Effector memory CD8-positive, alpha-beta T cell (primary cell): ENCODE results near the gene ARPC4.

Experiments
- ATAC-seq: fragments of 150-1000 bp; cut with Tn5 transposase; replicated peaks from 2 replicates; pipeline ENCODE4 v1.10.0; 2021; ENCODE audit warnings: mild to moderate bottlenecking, moderate library complexity
- DNase-seq, 3 experiments: peaks; one replicate each; pipeline ENCODE4 v3.0.0; 2021
- H3K27ac Mint-ChIP-seq, 2 donors: one replicate each; pipeline ENCODE4 v1.8.0; 2022; ENCODE audit warnings: mild to moderate bottlenecking in 2 of 2, mixed read lengths in 2 of 2, moderate library complexity in 2 of 2
- H3K27me3 Mint-ChIP-seq, 2 donors: one replicate each; pipeline ENCODE4 v1.8.0; 2022; ENCODE audit warnings: mixed read lengths in 2 of 2
- H3K36me3 Mint-ChIP-seq: one replicate; pipeline ENCODE4 v1.8.0; 2022; ENCODE audit warnings: mild to moderate bottlenecking, moderate library complexity, mixed read lengths; ENCODE audit not compliant: insufficient read depth
- H3K4me1 Mint-ChIP-seq, 2 donors: one replicate each; pipeline ENCODE4 v1.8.0; 2022; ENCODE audit warnings: low read depth in 2 of 2, mixed read lengths in 2 of 2
- H3K4me3 Mint-ChIP-seq, 2 donors: one replicate each; pipeline ENCODE4 v1.8.0; 2022; ENCODE audit warnings: mild to moderate bottlenecking in 2 of 2, mixed read lengths in 2 of 2, moderate library complexity in 2 of 2
- H3K9me3 Mint-ChIP-seq, 2 donors: one replicate each; pipeline ENCODE4 v1.8.0; 2022; ENCODE audit warnings: mixed read lengths in 2 of 2

ARPC4 gene

GRCh38 chr3:9786825-9787669, 5.8 kb upstream of the ARPC4 start:
- H3K4me1 Mint-ChIP-seq, result peaks cover 23 to 27% of the 10 kb centered on the region in 2 donors
- H3K27ac Mint-ChIP-seq, result no peak overlapping the region
- H3K27me3 Mint-ChIP-seq, result no peaks in the 10 kb centered on the region
- DNase-seq (no peak), ATAC-seq (no peak)
- H3K4me3 Mint-ChIP-seq, result no peak overlapping the region
- no peaks in the 10 kb centered on the region for H3K9me3 Mint-ChIP-seq
- peaks cover 55% of the 10 kb centered on the region for H3K36me3 Mint-ChIP-seq

- Mint-ChIP-seq H3K36me3 (peaks cover 59% of the 10 kb centered on the region), H3K4me3 (no peak overlapping the region), H3K9me3 (no peaks in the 10 kb centered on the region), H3K4me1 (peaks cover 20% of the 10 kb centered on the region in 2 donors), H3K27ac (no peak overlapping the region), H3K27me3 (no peaks in the 10 kb centered on the region)
- ATAC-seq (no peak), DNase-seq (no peak)
Measured at GRCh38 chr3:9787714-9788113, 5.2 kb upstream of the ARPC4 start.

- Mint-ChIP-seq H3K4me3 (peak overlapping the region; percentile 40 to 82), H3K27ac (peak overlapping the region in 1 of 2 donors; percentile 99), H3K27me3 (no peaks in the 10 kb centered on the region), H3K9me3 (no peaks in the 10 kb centered on the region), H3K4me1 (peaks cover 34 to 37% of the 10 kb centered on the region in 2 donors), H3K36me3 (peaks cover 55% of the 10 kb centered on the region)
- DNase-seq (no peak), ATAC-seq (no peak)
Measured at GRCh38 chr3:9791127-9791526, 1.8 kb upstream of the ARPC4 start.

- H3K9me3 Mint-ChIP-seq, result no peaks in the 10 kb centered on the region
- H3K4me1 Mint-ChIP-seq, result peaks cover 37 to 38% of the 10 kb centered on the region in 2 donors
- peak overlapping the region; percentile 82 to 97 for H3K4me3 Mint-ChIP-seq
- no peaks in the 10 kb centered on the region for H3K27me3 Mint-ChIP-seq
- H3K36me3 Mint-ChIP-seq, result peaks cover 59% of the 10 kb centered on the region
- peak overlapping the region; percentile 98 to 99 for H3K27ac Mint-ChIP-seq
- ATAC-seq (no peak), DNase-seq (no peak)
Measured at GRCh38 chr3:9791790-9792404, 985 bp upstream of the ARPC4 start.

GRCh38 chr3:9793161-9793781, 389 bp downstream of the ARPC4 start:
- peak overlapping the region; percentile 82 to 97 for H3K4me3 Mint-ChIP-seq
- H3K27me3 Mint-ChIP-seq, result no peaks in the 10 kb centered on the region
- DNase-seq (peak; percentile 10 to 21 (median 15)), ATAC-seq (no peak)
- H3K36me3 Mint-ChIP-seq, result peaks cover 62% of the 10 kb centered on the region
- no peaks in the 10 kb centered on the region for H3K9me3 Mint-ChIP-seq
- peak overlapping the region; percentile 98 to 99 for H3K27ac Mint-ChIP-seq
- peaks cover 42 to 46% of the 10 kb centered on the region in 2 donors for H3K4me1 Mint-ChIP-seq

GRCh38 chr3:9794400-9794799, 1.5 kb downstream of the ARPC4 start:
- H3K9me3 Mint-ChIP-seq, result no peaks in the 10 kb centered on the region
- ATAC-seq (no peak), DNase-seq (no peak)
- H3K4me1 Mint-ChIP-seq, result peaks cover 44 to 48% of the 10 kb centered on the region in 2 donors
- peak overlapping the region; percentile 98 to 99 for H3K27ac Mint-ChIP-seq
- H3K36me3 Mint-ChIP-seq, result peaks cover 64% of the 10 kb centered on the region
- peak overlapping the region; percentile 82 to 97 for H3K4me3 Mint-ChIP-seq
- no peaks in the 10 kb centered on the region for H3K27me3 Mint-ChIP-seq

- H3K36me3 Mint-ChIP-seq, result peaks cover 69% of the 10 kb centered on the region
- peaks cover 42 to 45% of the 10 kb centered on the region in 2 donors for H3K4me1 Mint-ChIP-seq
- H3K27ac Mint-ChIP-seq, result peak overlapping the region; percentile 80 to 98
- no peaks in the 10 kb centered on the region for H3K27me3 Mint-ChIP-seq
- no peak for ATAC-seq
- H3K4me3 Mint-ChIP-seq, result peak overlapping the region; percentile 82 to 97
- no peak for DNase-seq
- H3K9me3 Mint-ChIP-seq, result no peaks in the 10 kb centered on the region
Measured at GRCh38 chr3:9795207-9795606, 2.3 kb downstream of the ARPC4 start.

- Mint-ChIP-seq H3K36me3 (peaks cover 85% of the 10 kb centered on the region), H3K4me1 (peaks cover 28 to 37% of the 10 kb centered on the region in 2 donors), H3K27ac (peak overlapping the region; percentile 15 to 19), H3K4me3 (no peak overlapping the region), H3K27me3 (no peaks in the 10 kb centered on the region), H3K9me3 (no peaks in the 10 kb centered on the region)
- ATAC-seq (no peak), DNase-seq (no peak)
Measured at GRCh38 chr3:9797196-9797945, 4.5 kb downstream of the ARPC4 start.

GRCh38 chr3:9800529-9800928, 7.6 kb downstream of the ARPC4 start:
- H3K27ac Mint-ChIP-seq, result no peak overlapping the region
- peaks cover 19 to 32% of the 10 kb centered on the region in 2 donors for H3K4me1 Mint-ChIP-seq
- DNase-seq (no peak), ATAC-seq (no peak)
- H3K4me3 Mint-ChIP-seq, result no peak overlapping the region
- no peaks in the 10 kb centered on the region for H3K9me3 Mint-ChIP-seq
- peaks cover 97% of the 10 kb centered on the region for H3K36me3 Mint-ChIP-seq
- no peaks in the 10 kb centered on the region for H3K27me3 Mint-ChIP-seq

GRCh38 chr3:9803494-9803893, 10.6 kb downstream of the ARPC4 start:
- no peak overlapping the region for H3K4me3 Mint-ChIP-seq
- peaks cover 88% of the 10 kb centered on the region for H3K36me3 Mint-ChIP-seq
- H3K27ac Mint-ChIP-seq, result peak overlapping the region; percentile 58 to 92
- no peaks in the 10 kb centered on the region for H3K9me3 Mint-ChIP-seq
- no peaks in the 10 kb centered on the region for H3K27me3 Mint-ChIP-seq
- DNase-seq, result no peak
- ATAC-seq, result no peak
- peaks cover 25 to 32% of the 10 kb centered on the region in 2 donors for H3K4me1 Mint-ChIP-seq

- ATAC-seq (no peak), DNase-seq (no peak)
- H3K9me3 Mint-ChIP-seq, result no peaks in the 10 kb centered on the region
- no peak overlapping the region for H3K4me3 Mint-ChIP-seq
- H3K27me3 Mint-ChIP-seq, result no peaks in the 10 kb centered on the region
- peaks cover 37 to 45% of the 10 kb centered on the region in 2 donors for H3K4me1 Mint-ChIP-seq
- H3K27ac Mint-ChIP-seq, result peak overlapping the region in 1 of 2 donors; percentile 32
- peaks cover 75% of the 10 kb centered on the region for H3K36me3 Mint-ChIP-seq
Measured at GRCh38 chr3:9804996-9805395, 12.1 kb downstream of the ARPC4 start.

GRCh38 chr3:9806137-9806536, 13.3 kb downstream of the ARPC4 start:
- no peaks in the 10 kb centered on the region for H3K9me3 Mint-ChIP-seq
- ATAC-seq, result no peak
- H3K4me1 Mint-ChIP-seq, result peaks cover 45 to 54% of the 10 kb centered on the region in 2 donors
- no peak for DNase-seq
- peak overlapping the region; percentile 75 to 80 for H3K27ac Mint-ChIP-seq
- H3K36me3 Mint-ChIP-seq, result peaks cover 68% of the 10 kb centered on the region
- no peak overlapping the region for H3K4me3 Mint-ChIP-seq
- H3K27me3 Mint-ChIP-seq, result no peaks in the 10 kb centered on the region
